SH-SY5Y (cell line): Measurements from ENCODE around the gene BTF3.

Experiments used
- GATA2 ChIP-seq: IDR thresholded peaks from 2 replicates; pipeline ENCODE4 v1.6.1; 2011; ENCODE audit warnings: mild to moderate bottlenecking, low read depth, low read length
- GATA3 ChIP-seq: IDR thresholded peaks from 2 replicates; pipeline ENCODE4 v1.6.1; 2011; ENCODE audit warnings: low read depth, mild to moderate bottlenecking, low read length, moderate library complexity

The BTF3 gene

GRCh38 chr5:73480500-73480899 is 17.7 kb upstream of the BTF3 start:
- no peak for TF ChIP-seq GATA2
- no peak for TF ChIP-seq GATA3

DNA sequence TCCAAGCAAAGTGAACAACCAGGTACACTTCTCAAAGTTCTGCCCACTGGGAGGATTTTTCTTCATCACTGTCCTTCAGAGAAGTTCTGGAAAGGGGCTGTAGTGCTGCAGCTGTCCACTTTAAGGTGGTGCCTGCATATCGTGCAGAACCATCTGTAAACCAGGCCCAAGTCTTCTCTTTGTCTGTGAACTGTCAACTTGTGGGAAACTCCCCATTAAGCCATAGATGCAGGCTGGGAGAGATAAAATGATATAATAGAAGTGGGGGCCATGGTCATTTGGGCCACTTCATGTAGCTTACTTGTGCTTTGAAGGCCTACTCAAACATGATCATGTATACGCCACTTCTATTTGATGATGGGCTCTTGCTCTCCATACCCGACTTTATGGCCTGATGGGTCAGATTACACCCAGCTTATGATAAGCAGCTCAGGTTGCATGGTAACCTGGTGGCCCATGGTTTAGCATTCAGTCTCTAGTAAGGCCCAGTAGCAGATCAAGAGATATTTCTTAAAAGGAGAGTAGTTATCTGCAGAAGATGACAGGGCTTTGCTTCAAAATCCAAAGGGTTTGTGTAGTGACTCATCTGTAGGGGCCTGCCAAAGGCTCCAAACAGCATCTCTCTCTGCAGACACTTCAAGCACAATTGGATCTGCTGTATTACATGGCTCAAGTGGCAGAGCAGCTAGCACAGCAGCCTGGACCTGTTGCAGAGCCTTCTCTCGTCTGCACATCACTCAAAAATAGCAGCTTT is 15.7 kb upstream of the BTF3 start:
- no peak for TF ChIP-seq GATA2
- no peak for TF ChIP-seq GATA3

GRCh38 chr5:73483676-73484075 is 14.6 kb upstream of the BTF3 start:
- no peak for TF ChIP-seq GATA3
- TF ChIP-seq GATA2: no peak

DNA sequence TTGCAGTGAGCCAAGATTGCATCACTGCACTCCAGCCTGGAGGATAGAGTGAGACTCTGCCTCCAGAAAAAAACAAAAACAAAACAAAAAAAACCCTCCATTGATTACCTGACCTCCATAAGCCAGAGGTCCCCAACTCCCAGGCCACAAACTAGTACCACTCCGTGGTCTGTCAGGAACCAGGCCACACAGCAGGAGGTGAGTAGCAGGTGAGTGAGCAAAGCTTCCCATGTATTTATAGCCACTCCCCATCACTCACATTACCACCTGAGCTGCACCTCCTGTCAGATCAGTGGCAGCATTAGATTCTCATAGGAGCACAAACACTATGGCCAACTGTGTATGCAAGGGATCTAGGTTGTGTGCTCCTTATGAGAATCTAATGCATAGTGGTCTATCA is 13.7 kb upstream of the BTF3 start:
- TF ChIP-seq GATA2: no peak
- TF ChIP-seq GATA3: no peak

DNA sequence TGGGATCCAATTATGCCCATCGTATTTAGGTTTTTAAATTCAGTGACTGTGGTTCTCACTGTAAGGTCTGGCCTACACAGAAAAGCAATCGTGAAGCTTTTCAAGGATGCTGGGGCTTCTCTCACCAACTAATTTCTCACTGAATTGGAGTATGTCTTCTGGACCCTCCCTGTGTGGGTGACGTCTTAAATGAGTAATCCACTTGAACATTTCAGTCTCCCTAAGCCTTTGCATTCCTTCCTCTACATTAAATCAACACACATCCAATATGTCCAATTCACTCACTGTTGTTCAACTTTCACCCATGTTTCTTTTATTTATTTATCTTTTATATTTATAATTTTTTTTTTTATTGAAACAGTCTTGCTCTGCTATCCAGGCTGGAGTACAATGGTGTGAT is 12.5 kb upstream of the BTF3 start:
- TF ChIP-seq GATA3: no peak
- TF ChIP-seq GATA2: no peak

DNA sequence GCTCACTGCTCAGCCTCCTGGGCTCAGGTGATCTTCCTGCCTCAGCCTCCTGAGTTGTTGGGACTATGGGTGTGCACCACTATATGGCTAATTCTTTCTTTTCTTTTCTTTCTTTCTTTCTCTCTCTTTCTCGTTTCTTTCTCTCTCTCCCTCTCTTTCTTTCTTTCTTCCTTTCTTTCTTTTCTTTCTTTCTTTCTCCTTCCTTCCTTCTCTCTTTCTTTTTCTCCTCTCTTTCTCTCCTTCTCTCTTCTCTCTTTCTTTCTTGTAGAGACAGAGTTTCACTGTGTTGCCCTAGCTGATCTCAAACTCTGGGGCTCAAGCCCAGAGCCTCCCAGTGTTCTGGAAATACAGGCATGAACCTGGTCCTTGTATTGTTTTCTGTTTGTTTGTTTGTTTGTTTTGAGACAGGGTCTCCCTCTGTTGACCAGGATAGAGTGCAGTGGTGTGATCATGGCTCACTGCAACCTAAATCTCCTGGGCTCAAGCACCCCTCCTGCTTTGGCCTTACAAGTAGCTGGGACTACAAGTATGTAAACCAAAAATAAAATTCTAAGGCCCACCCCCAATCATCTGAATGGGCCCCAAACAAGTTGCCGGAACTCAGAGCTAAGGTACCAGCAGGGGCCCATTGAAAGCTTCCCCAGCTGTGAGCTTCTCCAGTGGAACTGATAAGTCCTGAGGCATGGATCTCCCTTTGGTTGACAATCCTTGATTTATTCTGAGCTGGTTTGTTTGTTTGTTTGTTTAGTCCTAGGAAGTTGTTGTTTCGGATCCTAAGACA is 11.9 kb upstream of the BTF3 start:
- TF ChIP-seq GATA2 (no peak), GATA3 (no peak)

GRCh38 chr5:73487815-73488214 is 10.4 kb upstream of the BTF3 start:
- no peak for TF ChIP-seq GATA3
- TF ChIP-seq GATA2: no peak

DNA sequence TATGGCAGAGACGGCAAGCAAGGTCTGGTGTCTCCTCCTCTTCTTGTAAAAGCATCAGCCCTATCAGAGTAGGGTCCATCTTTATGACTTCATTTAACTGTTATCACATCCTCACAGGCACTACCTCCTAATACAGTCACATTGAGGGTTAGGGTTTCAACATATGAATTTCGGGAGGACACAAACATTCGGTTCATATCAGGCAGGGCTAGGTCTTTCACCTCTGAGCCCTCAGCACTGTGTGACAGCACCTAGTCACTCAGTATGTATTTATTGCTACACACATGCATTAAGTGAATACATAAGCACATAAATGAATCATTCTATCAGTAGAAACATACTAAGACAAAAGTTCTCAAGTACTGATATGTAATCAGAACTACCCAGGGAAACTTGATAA is 9.4 kb upstream of the BTF3 start:
- TF ChIP-seq GATA2: no peak
- no peak for TF ChIP-seq GATA3

- TF ChIP-seq GATA3 (no peak), GATA2 (no peak)
These were observed 8.2 kb upstream of the BTF3 start for GRCh38 chr5:73490088-73490487.

DNA sequence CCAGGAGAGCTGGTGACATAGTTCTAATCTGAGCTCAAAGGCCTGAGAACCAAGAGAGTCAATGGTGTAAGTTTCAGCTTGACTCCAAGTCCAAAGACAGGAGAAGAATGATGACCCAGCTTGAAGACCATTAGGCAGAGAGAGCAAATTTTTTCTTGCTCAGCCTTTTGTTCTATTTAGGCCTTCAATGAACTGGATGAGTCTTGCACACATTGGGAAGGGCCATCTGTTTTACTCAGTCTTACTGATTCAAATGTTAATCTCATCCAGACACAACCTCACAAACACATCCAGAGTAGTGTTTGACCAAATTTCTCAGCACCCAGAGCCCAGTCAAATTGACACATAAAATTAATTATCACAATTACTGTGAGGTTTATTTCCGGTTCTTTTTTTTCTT is 7.1 kb upstream of the BTF3 start:
- TF ChIP-seq GATA2 (no peak), GATA3 (no peak)

- TF ChIP-seq GATA3 (no peak), GATA2 (no peak)
These were observed 4.8 kb upstream of the BTF3 start for GRCh38 chr5:73493421-73493820.

GRCh38 chr5:73494721-73495120 is 3.5 kb upstream of the BTF3 start:
- TF ChIP-seq GATA3 (no peak), GATA2 (no peak)

DNA sequence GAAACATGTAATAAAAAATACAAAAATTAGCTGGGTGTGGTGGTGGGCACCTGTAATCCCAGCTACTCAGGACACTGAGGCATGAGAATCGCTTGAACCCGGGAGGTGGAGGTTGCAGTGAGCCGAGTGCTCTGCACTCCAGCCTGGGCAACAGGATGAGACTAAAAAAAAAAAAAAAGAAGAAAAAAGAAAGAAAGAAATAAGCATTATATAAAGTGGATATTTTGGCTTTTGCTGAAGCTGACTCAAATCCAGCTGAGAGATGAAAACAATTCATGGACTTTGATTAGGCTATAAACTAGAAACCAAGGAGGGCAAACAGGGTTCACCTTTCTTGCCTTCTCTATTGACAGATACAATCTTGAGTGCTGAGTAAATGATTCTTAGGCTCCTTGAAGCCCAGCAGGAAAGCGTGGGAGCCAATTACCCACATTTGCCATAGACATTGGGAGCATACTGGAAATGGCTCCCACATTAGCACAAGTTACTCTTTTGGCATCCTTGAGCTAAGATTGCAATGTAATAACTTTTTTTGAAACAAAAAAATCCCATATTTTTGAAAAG is 2.4 kb upstream of the BTF3 start:
- TF ChIP-seq GATA2 (no peak), GATA3 (no peak)

- no peak for TF ChIP-seq GATA3
- no peak for TF ChIP-seq GATA2
These were observed 1.2 kb upstream of the BTF3 start for GRCh38 chr5:73496984-73497457.

DNA sequence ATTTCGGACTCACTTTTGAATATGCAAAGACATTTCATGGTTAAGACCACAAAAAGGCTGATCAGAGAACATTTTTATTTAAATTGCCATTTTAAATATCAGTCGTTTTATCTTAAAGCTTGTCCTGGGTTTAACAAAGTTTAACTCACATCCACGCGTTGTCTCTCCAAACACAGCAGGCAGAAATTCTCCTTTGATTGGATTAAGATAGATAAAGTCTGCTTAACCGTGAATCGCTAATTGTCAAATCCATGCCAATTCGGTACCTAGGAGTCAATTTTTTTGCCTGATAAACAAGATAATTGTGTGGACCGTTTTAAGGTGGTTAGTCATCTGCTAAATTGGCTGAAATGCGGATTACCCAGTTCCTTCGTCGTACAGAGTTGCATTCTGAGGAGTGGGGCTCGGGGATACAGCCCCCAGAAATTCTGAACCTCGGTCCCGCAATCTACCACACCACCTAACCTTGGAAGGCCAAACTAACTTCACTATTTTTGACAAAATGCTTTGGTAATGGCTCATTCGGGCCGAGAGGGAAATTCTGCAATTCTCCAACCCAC is 665 bp upstream of the BTF3 start:
- no peak for TF ChIP-seq GATA2
- no peak for TF ChIP-seq GATA3
